COR-L47 (cell line): ENCODE data around the gene JTB.
A peak's percentile ranks its signal among the peaks of the same experiment; 100 is the strongest.

Experiments
- DNase-seq: peaks from one replicate; lab custom pipeline; 2025; lab: John Stamatoyannopoulos, UW

JTB gene

GRCh38 chr1:153953859-153954365 is 23.6 kb downstream of the JTB start:
- DNase-seq, result no peak

- DNase-seq, result no peak
Measured at GRCh38 chr1:153951801-153952200, 25.7 kb downstream of the JTB start.

GRCh38 chr1:153951183-153951582 is 26.3 kb downstream of the JTB start:
- no peak for DNase-seq

GRCh38 chr1:153946622-153947241 is 30.7 kb downstream of the JTB start, which contains the start of gene DENND4B:
DENND4B (minus strand) TSS chr1:153946718; CDS start chr1:153944374, 2,344 bp downstream.
- peak; percentile 60 for DNase-seq

GRCh38 chr1:153945795-153946621 is 31.5 kb downstream of the JTB start:
- peak; percentile 57 for DNase-seq

GRCh38 chr1:153945131-153945794 is 32.2 kb downstream of the JTB start:
- no peak for DNase-seq

GRCh38 chr1:153944827-153945117 is 32.7 kb downstream of the JTB start:
- DNase-seq, result no peak

- no peak for DNase-seq
Measured at GRCh38 chr1:153944005-153944826, 33.3 kb downstream of the JTB start.

- no peak for DNase-seq
Measured at GRCh38 chr1:153942766-153943549, 34.5 kb downstream of the JTB start.

GRCh38 chr1:153941826-153942725 is 35.4 kb downstream of the JTB start:
- no peak for DNase-seq

- no peak for DNase-seq
Measured at GRCh38 chr1:153940756-153941155, 36.7 kb downstream of the JTB start.

GRCh38 chr1:153939476-153939875 is 38.0 kb downstream of the JTB start:
- DNase-seq, result no peak

- DNase-seq, result no peak
Measured at GRCh38 chr1:153938996-153939395, 38.5 kb downstream of the JTB start.

GRCh38 chr1:153937331-153937730 is 40.1 kb downstream of the JTB start:
- no peak for DNase-seq

GRCh38 chr1:153936011-153936802 is 41.3 kb downstream of the JTB start:
- no peak for DNase-seq

- no peak for DNase-seq
Measured at GRCh38 chr1:153934746-153935145, 42.7 kb downstream of the JTB start.

- DNase-seq, result no peak
Measured at GRCh38 chr1:153933955-153934354, 43.5 kb downstream of the JTB start.

GRCh38 chr1:153933430-153933829 is 44.0 kb downstream of the JTB start:
- DNase-seq, result no peak
